Endometrium (tissue), 2 donors: ENCODE measurements around the gene PTS.

Source experiments
- FAIRE-seq: peaks from 2 replicates; lab custom pipeline; 2012; peaks lifted over from hg19 to GRCh38; lab: Jason Lieb, UNC
- donor health status: control.
- donor health status: control.

Gene PTS

GRCh38 chr11:112222303-112222702 is 3.9 kb upstream of the PTS start:
- no peak for FAIRE-seq

GRCh38 chr11:112223121-112223520 is 3.1 kb upstream of the PTS start:
- FAIRE-seq, result no peak

GRCh38 chr11:112223754-112224532 is 2.3 kb upstream of the PTS start:
- no peak for FAIRE-seq

- no peak for FAIRE-seq
Measured at GRCh38 chr11:112225753-112226061, 521 bp upstream of the PTS start.

GRCh38 chr11:112226831-112227401 is 688 bp downstream of the PTS start:
- no peak for FAIRE-seq

- no peak for FAIRE-seq
Measured at GRCh38 chr11:112227471-112227870, 1.2 kb downstream of the PTS start.

GRCh38 chr11:112228706-112229105 is 2.5 kb downstream of the PTS start:
- FAIRE-seq, result no peak

GRCh38 chr11:112229159-112229558 is 2.9 kb downstream of the PTS start:
- no peak for FAIRE-seq

- FAIRE-seq, result no peak
Measured at GRCh38 chr11:112229746-112230433, 3.7 kb downstream of the PTS start.

- FAIRE-seq, result no peak
Measured at GRCh38 chr11:112231952-112232351, 5.7 kb downstream of the PTS start.

- no peak for FAIRE-seq
Measured at GRCh38 chr11:112235750-112236390, 9.6 kb downstream of the PTS start.

- no peak for FAIRE-seq
Measured at GRCh38 chr11:112237451-112237850, 11.2 kb downstream of the PTS start.

- FAIRE-seq, result peak; percentile 96
Measured at GRCh38 chr11:112238041-112238440, 11.8 kb downstream of the PTS start.

- FAIRE-seq, result peak; percentile 95
Measured at GRCh38 chr11:112241486-112241885, 15.3 kb downstream of the PTS start.

- FAIRE-seq, result no peak
Measured at GRCh38 chr11:112247201-112247600, 21.0 kb downstream of the PTS start.

- no peak for FAIRE-seq
Measured at GRCh38 chr11:112248201-112248600, 22.0 kb downstream of the PTS start.

- no peak for FAIRE-seq
Measured at GRCh38 chr11:112249871-112250610, 23.8 kb downstream of the PTS start.

GRCh38 chr11:112253605-112254242 is 27.5 kb downstream of the PTS start:
- no peak for FAIRE-seq

- FAIRE-seq, result no peak
Measured at GRCh38 chr11:112255067-112255720, 29.0 kb downstream of the PTS start.

GRCh38 chr11:112260490-112260889 is 34.3 kb downstream of the PTS start, which contains the start of gene PLET1:
Gene PLET1, minus strand, starts transcription at chr11:112260860. Its CDS starts 271 bp downstream, at chr11:112260589.
- no peak for FAIRE-seq
